Muscle layer of duodenum (tissue), 2 donors: ENCODE measurements around the gene TLE6.

Source experiments
- H3K27ac ChIP-seq: one replicate; pipeline ENCODE4 v1.7.0; 2013; ENCODE audit warnings: mild to moderate bottlenecking, low read length
- H3K27me3 ChIP-seq: one replicate; pipeline ENCODE4 v1.7.0; 2013; ENCODE audit warnings: low read depth, mild to moderate bottlenecking, control low read depth, low read length
- H3K36me3 ChIP-seq, 2 donors: one replicate each; pipeline ENCODE4 v1.7.0; 2013; ENCODE audit warnings: low read length in 2 of 2, control low read depth in 1 of 2, mild to moderate bottlenecking in 1 of 2; ENCODE audit not compliant: insufficient read depth in 2 of 2, control insufficient read depth in 1 of 2
- H3K4me1 ChIP-seq, 2 donors: one replicate each; pipeline ENCODE4 v1.7.0; 2013; ENCODE audit warnings: low read length in 2 of 2, mild to moderate bottlenecking in 2 of 2, control low read depth in 1 of 2, moderate library complexity in 1 of 2; ENCODE audit not compliant: insufficient read depth in 2 of 2, control insufficient read depth in 1 of 2
- H3K4me3 ChIP-seq, 2 donors: one replicate each; pipeline ENCODE4 v1.7.0; 2013; ENCODE audit warnings: low read length in 2 of 2, low read depth in 1 of 2, mild to moderate bottlenecking in 1 of 2
- H3K9me3 ChIP-seq, 2 donors: one replicate each; pipeline ENCODE4 v1.7.0; 2013; ENCODE audit warnings: low read length in 2 of 2, control low read depth in 1 of 2, mild to moderate bottlenecking in 1 of 2; ENCODE audit not compliant: control insufficient read depth in 1 of 2
- donor health status: healthy.

TLE6 gene

DNA sequence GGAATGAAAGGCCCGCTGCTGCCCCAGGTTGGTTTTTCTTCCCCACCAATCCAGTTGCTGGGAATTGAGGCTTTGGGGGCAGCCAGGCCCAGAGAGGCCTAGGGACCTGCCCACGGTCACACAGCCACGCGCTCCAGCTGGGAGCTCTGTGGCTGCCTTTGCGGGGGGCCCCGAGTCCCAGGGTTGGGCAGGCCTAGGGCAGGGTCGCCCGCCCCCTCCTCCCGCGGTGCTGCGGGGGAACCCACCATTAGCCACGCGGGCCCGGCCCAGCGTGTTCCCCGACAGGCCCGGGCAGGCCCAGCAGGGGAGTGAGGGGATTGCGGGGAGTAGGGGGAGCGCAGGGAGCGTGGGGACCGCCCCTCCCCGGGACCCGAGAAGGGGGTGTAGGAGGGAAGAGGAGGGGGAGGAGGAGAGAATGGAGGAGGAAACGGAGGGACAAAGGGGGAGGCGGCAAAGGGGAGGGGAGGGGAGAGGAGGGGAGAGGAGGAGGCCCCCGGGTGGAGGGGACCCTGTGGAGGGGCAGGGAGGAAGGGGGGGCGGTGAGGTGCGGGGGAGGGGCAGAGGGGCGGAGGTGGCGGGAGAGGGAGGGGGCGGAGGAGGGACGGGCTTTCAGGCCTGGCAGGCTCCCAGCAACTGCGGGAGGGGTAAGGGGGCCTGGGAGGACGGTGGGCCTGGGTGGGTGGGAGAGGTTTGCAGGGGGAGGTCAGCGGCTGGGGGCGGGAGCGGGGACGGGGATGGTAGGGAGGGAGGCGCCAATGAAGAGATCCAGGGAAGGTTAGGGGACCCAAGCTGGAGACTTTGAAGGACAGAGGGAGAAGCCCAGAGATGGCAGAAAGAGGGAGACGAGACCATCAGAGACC lies 64.6 kb downstream of the TLE6 start:
- H3K4me1 ChIP-seq, result no peaks in the 10 kb centered on the region
- peak overlapping the region in 1 of 2 donors; percentile 7 for H3K4me3 ChIP-seq
- H3K27ac ChIP-seq, result no peak overlapping the region
- H3K36me3 ChIP-seq, result no peaks in the 10 kb centered on the region
- no peaks in the 10 kb centered on the region for H3K27me3 ChIP-seq
- H3K9me3 ChIP-seq, result no peaks in the 10 kb centered on the region

DNA sequence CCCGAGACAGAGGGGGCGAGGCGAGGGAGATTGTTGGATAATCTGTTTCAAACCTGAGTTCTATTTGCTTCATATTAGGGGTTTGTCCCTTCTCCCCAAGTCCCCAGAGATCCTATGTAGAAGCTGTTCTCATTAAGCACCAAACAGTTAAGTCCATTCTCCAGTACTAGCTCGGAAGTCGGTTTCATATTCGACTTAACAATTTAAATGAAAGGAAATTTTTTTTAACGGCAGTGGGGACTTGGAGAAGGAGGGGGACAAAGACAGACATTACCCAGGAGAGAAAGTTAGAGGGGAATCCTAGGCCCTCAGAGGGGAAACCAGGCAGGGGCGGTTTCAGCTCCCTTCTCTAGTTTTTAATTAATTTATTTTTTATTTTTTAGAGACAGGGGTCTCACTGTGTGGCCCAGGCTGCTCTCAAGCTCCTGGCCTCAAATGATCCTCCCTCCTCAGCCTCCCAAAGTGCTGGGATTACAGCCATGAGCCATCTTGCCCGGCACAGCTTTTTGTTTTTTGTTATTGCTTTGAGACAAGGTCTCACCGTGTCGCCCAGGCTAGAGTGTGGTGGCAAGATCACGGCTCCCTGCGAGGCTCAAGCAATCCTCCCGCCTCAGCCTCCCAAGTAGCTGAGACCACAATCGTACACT lies 65.4 kb downstream of the TLE6 start:
- Histone ChIP-seq H3K36me3 (no peaks in the 10 kb centered on the region), H3K27me3 (no peaks in the 10 kb centered on the region), H3K4me1 (peaks cover 0 to 5% of the 10 kb centered on the region in 2 donors), H3K9me3 (no peaks in the 10 kb centered on the region), H3K27ac (no peak overlapping the region), H3K4me3 (peak overlapping the region in 1 of 2 donors; percentile 7)
